HG02885 (cell line): ENCODE measurements around the gene HOXB13.

Experiments used
- ATAC-seq: cut with Tn5 transposase; IDR thresholded peaks from one replicate; pipeline ENCODE4 v1.9.1; 2021; ENCODE audit warnings: mild to moderate bottlenecking; ENCODE audit not compliant: unreplicated experiment, poor library complexity

The HOXB13 gene

DNA sequence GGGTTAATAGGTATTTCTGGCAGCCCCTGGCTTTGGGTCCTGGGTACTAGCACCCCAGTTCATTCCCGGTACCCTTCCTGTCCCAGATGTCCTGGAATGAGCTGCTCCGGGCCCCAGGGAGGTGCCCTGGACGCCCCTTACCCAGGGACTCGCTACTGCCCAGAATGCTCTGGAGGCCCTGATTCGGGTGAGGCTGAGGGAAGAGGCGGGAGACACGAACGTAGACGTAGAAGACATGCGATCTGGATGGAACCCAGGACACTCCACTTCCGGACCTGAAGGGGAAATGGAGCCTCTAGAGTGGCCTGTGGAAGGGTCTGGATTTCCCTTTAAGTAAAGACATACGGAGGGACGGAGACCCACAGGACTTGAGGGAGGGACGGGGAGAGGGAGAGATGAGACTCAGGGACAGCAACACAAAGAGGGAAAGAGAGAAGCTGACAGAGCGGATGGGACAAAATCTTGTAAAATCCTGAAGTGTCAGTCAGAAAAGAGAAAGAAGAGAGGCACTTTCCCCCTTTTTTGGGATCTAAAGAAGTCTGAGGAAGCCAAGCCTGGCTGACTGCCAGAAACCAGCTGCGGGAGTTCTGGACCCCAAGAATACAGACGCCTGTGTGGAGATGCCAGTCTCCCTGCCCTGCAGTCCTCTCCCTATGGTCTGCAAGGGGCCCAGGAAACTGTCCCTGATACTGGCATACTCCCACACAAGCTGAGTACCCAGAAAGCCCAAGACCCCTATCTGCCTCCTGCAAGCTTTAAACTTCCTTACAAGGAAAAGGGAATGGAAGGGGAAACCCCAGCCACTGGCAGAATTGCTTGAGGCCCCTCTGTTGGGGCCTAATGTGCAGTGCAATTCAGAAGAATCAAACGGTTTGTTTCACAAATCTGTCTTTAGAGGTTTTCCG is 1.0 kb upstream of the HOXB13 start:
- no peak for ATAC-seq

DNA sequence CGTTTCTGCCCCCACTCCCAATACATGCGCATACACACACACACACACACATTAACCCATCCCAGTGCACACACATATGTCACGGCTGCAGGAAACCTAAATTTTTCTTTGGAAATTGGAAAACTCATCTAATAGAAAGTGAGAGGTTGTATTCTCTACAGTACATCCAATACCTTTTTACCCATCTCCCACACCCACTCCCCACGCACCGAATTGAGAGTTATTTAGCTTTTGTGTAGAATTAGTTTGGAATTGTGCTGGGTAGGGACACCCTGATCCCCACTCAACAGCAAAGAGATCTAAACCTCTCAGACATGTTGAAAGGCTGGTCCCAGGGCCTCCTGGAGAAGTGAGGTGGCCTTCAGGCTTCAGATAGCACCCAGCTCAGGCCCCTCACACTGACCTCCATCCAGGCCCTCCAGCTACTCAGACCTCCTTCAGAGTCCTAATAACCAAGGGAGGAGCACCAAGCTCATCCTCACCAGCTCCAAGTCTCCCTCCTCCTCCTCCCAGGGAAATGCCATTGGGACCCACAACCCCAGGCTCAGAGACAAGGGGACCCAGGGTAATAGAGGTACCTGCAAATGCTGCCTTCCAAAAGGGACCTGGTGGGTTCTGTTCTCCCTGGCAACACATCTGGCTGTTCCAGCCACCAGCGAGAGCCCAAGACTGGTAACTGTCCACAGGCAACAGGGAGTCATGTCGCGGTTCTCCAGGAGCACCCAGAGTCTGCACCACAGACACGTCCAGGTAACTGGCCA is 955 bp downstream of the HOXB13 start:
- no peak for ATAC-seq

- ATAC-seq: no peak
Observed at GRCh38 chr17:48726916-48727286, 1.6 kb downstream of the HOXB13 start.

DNA sequence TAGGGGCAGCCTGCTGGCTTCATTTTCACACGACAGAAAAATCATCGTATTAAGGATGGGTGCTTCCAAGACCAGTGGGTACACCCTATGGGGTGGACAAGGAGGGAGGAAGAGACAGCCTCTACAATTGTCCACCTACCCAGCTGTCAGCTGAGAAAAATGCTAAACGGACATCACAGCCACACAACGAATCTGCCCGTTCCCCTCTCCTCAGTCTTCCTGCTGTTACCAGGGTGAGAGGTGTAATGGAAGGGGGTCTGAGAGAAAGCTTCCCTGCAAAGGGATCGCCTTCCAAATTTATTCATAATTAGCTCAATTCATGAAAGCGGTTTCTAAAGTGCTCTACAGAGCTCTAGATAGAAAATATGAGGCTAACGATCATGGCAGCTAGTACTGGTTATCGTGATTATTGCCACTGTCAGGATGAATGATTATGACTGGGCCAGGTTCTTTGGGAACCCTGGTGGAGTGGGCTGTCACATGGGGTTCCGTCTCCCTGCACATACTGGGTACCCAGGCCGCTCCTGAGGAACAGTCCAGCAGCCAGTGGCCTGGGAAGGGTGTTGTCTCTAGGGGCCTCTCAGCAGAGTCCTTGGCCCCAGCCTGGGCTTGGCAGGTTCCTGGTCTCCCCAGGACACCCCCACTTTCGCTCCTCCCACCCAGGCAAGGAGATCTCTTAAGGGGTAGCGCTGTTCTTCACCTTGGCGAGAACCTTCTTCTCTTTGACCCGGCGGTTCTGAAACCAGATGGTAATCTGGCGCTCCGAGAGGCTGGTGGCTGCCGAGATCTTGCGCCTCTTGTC is 2.2 kb downstream of the HOXB13 start:
- ATAC-seq: no peak

DNA sequence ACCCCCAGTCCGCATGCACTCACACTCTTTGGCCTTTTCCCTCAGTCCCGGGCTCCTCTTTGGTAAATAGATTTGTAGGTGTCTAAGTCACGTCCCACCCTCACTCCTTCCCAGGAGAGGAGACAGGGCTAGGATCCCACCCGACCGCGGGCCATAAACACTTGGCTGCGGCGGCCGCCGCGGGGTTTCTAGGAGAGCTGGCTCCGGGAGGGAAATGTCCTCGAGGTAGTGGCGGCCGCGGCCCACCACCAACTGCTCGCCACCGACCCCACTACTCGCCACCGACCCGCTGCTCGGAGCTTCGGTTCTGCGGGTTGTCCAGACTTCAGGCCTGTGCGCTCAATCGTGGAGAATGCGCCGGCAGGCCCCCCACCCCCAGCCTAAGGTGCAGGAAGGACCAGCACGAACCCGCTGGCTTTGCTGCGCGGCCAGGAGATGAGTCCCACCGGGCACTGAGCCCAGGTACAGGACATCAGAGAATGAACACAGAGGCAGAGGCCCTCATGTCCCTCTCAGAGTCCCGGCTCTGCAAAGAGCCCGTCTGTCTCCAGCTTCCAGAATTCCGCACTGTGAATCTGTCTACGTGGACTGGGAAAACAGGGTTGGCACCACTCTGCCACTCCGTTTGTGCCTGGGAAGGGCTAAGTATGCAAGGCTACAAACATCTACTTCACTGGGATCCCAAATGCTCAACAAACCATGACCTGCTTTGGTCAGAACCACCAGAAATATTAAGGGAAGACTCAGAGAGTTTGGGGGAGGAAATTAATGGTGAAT is 3.1 kb downstream of the HOXB13 start:
- no peak for ATAC-seq

DNA sequence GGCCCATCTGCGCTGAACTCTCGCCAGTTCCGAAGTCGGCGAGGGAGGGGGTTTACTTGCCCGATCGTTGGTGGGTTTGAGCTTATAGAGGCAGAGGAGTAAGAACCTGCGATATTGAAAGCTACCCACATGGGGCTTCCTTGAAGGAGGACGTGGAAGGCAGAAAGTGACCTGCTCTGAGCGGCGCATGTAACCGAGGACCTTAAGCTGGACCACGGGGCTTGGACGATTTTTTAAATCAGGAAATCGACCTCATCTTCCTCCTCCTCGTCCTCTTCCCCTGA is 3.6 kb downstream of the HOXB13 start:
- no peak for ATAC-seq

- no peak for ATAC-seq
Observed at GRCh38 chr17:48724251-48725003, 4.1 kb downstream of the HOXB13 start.

GRCh38 chr17:48723423-48724250 is 4.9 kb downstream of the HOXB13 start:
- ATAC-seq: no peak

- no peak for ATAC-seq
Observed at GRCh38 chr17:48722915-48723422, 5.6 kb downstream of the HOXB13 start, which contains the start of gene PRAC2. PRAC2 (plus strand) TSS chr17:48723185; CDS start chr17:48724411, 1,226 bp downstream.

DNA sequence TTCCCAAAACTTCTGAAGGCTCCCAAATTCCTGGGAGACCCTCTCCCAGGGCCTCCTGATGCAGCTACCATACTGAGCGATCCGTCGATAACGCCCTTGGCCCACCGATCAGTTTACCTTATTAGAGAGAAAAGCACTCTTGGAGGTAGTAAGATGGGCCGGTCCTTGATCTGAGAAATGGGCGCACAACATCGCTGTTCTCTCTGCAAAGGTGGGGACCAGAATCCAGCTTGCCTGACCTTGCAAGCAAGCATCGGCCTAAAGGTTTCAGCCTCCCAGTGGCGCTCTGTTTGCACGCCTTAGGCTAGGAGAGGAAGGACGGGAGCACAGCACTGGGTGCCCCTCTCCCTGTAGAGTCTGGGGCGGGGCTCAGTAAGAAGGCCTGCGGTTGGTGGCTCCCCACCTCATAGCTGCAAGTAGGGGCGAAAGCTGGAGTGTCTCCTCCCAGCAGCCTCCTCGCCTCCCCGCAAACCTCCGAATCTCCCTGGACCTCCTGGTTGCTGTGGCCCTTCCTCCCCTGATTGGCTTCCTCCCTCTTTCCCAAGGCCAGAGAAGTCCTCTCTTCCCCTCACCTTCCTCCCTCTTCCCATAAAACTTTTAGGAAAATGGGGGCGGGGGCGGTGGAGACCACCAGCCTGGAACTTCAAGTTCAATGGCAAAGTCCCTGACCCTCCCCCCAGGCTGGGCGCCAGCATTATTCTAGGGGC is 6.2 kb downstream of the HOXB13 start, which contains the start of gene PRAC1:
Gene PRAC1, minus strand, starts transcription at position 318 of the 707 bp plus-strand sequence. Its CDS starts 126 bp downstream, at position 192.
- no peak for ATAC-seq

GRCh38 chr17:48721009-48721402 is 7.5 kb downstream of the HOXB13 start:
- ATAC-seq: no peak

GRCh38 chr17:48720266-48721008 is 8.1 kb downstream of the HOXB13 start:
- no peak for ATAC-seq

DNA sequence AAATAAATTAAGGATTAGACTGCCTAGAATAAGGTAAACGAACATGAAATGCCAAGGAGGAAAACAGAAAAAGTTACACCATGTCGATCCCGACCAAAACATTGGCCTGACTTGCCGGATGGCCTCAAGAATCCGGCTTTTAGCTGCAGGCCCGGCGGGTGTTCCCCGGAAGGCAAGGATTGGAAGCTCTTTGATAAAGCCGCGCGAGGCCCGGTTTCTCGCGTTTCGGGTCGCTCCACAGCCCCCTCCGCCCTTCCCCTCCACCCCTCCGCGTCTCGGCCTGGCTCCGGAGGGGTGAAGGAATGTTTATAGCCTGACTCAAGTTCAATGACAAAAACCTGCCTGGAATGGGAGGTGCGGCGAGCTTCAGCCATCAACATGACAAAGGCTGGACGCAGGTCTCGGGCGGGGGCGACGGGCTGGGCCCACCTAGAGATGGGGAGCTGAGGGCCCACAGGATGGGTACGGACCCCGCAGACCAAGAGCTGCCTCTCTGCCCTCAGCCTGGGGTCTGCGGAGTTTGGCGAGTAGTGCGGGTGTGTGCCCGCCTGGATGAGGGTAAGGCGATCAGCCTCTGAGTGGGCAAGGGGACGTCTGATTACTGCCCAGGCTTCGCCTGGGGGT is 8.8 kb downstream of the HOXB13 start:
- ATAC-seq: no peak

GRCh38 chr17:48718761-48719641 is 9.5 kb downstream of the HOXB13 start:
- ATAC-seq: no peak

DNA sequence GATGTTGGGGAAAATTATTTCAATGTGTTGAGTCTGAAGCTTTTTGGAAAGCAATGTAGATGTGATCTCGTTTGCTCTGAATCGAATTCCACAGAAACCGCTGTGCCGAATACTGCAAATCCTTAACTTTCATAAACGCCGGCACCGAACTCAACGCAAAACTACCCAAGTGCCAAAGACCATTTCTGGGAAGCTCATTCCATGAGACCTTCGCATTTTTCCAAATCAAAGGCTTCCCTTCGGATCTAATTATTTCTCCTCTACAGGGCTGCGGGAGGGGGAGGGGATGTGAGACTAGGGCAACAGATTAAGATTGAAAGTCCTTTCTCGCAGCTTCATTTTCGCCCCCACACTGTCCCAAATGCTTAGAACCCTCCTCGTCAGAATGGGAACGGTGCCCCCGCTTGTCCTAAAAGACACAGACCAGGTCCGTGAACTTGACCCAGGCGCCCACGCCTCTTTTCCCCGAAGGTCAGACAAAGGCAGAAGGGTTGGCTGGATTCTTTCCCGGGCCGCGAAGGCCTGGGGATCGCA is 10.3 kb downstream of the HOXB13 start:
- no peak for ATAC-seq
